ENCODE data around the gene UNKL.

- no peak for TF ChIP-seq CTCF (IDR thresholded peaks at IDR 0.05)
- no peak for TF ChIP-seq POLR2A (IDR thresholded peaks at IDR 0.05)
Observed at GRCh38 chr16:1392826-1393225, 21.7 kb downstream of the UNKL start.
